Hepatocyte (in vitro differentiated cells): ENCODE data around the gene SPATA1. TPM values are rescaled to one million over a fixed set of nuclear protein-coding genes. Genes with fewer than 3 reads are reported as not detected.

Experiments used
- DNase-seq: peaks from one replicate; pipeline ENCODE4 v3.0.0-alpha.2; 2016; ENCODE audit warnings: low spot score
- H2AFZ ChIP-seq: fragments of 200-600 bp; sonication (generic); 2 replicates; pipeline ENCODE4 v1.6.0; 2016; ENCODE audit warnings: antibody characterized with exemption, mild to moderate bottlenecking
- H3K27ac ChIP-seq: fragments of 200-600 bp; sonication (generic); 2 replicates; pipeline ENCODE4 v1.5.1; 2016; ENCODE audit warnings: mild to moderate bottlenecking
- H3K27me3 ChIP-seq: fragments of 200-600 bp; sonication (generic); 2 replicates; pipeline ENCODE4 v1.6.1; 2016
- H3K36me3 ChIP-seq: fragments of 200-600 bp; sonication (generic); replicated peaks from 2 replicates; pipeline ENCODE4 v1.5.1; 2016; ENCODE audit warnings: low read depth; ENCODE audit not compliant: insufficient read depth
- H3K4me1 ChIP-seq: fragments of 200-600 bp; sonication (generic); 2 replicates; pipeline ENCODE4 v1.5.1; 2016; ENCODE audit warnings: mild to moderate bottlenecking, moderate library complexity; ENCODE audit not compliant: insufficient read depth
- H3K4me2 ChIP-seq: fragments of 200-600 bp; sonication (generic); 2 replicates; pipeline ENCODE4 v1.6.0; 2016
- H3K4me3 ChIP-seq: fragments of 200-600 bp; sonication (generic); 2 replicates; pipeline ENCODE4 v1.5.1; 2016; ENCODE audit warnings: mild to moderate bottlenecking
- H3K79me2 ChIP-seq: fragments of 200-600 bp; sonication (generic); 2 replicates; pipeline ENCODE4 v1.6.0; 2017; ENCODE audit warnings: mild to moderate bottlenecking
- H3K9me2 ChIP-seq: fragments of 200-600 bp; sonication (generic); replicated peaks from 2 replicates; pipeline ENCODE4 v1.6.0; 2017; ENCODE audit warnings: mild to moderate bottlenecking; ENCODE audit not compliant: insufficient read depth
- H3K9me3 ChIP-seq: fragments of 200-600 bp; sonication (generic); 2 replicates; pipeline ENCODE4 v1.5.1; 2016; ENCODE audit warnings: low read depth, mild to moderate bottlenecking
- H4K20me1 ChIP-seq: fragments of 200-600 bp; sonication (generic); 2 replicates; pipeline ENCODE4 v1.6.0; 2016; ENCODE audit warnings: mild to moderate bottlenecking; ENCODE audit not compliant: insufficient read depth, poor library complexity, severe bottlenecking
- EZH2 ChIP-seq: fragments of 200-600 bp; sonication (generic); IDR thresholded peaks from 2 replicates; pipeline ENCODE4 v1.6.1; 2016; ENCODE audit warnings: antibody characterized with exemption, mild to moderate bottlenecking, borderline replicate concordance
- EZH2phosphoT487 ChIP-seq: fragments of 200-600 bp; sonication (generic); IDR thresholded peaks from one replicate; pipeline ENCODE4 v1.6.1; 2018; ENCODE audit warnings: antibody characterized with exemption, mild to moderate bottlenecking, low read depth, moderate library complexity; ENCODE audit not compliant: unreplicated experiment, severe bottlenecking
- WGBS: methylation state at CpG from one replicate; pipeline ENCODE4 v1.1.6; 2016; ENCODE audit warnings: low lambda C conversion rate; ENCODE audit errors: missing lambda C conversion rate; 5-methylcytosine and 5-hydroxymethylcytosine counted together
- polyA plus RNA-seq: library from polyadenylated mRNA; unstranded; fragments of >200 nt; fragmentation: Nextera tagmentation; extraction: Ambion mirVana; gene quantifications from 2 replicates; pipeline ENCODE4 v1.2.1, GENCODE V29; 2016
- total RNA-seq: library from RNA; depleted of rRNA; stranded (reverse); fragments of >200 nt; gene quantifications from 2 replicates; pipeline ENCODE4 v1.2.3, GENCODE V29; 2014
- TF ChIP-seq, protein P1 (sequence below): fragments of 200-600 bp; sonication (generic); IDR thresholded peaks from 2 replicates; pipeline ENCODE4 v1.5.1; 2016; ENCODE audit warnings: antibody characterized with exemption, mild to moderate bottlenecking; ENCODE audit not compliant: poor library complexity

Gene SPATA1
- total and polyA plus RNA-seq, 2 experiments from 2014 or later = 0.70 to 0.90 TPM

DNA sequence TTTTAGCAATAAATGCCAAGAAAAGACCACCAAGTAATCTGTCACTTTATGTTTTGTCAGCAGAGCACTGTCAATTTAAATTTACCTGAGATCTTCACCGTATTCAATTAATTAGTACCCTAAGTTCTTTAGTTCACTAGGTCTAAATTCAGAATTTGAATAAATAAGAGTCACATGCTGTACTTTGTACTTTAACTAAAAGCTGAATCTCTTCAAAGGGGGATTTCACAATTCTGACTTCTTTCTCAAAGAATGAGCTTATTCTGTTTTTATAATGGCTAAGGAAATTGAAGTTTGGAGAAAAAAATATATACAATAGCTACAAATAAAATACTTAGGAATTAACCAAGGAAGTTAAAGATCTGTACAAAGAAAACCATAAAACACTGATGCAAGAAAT lies 2.3 kb downstream of the SPATA1 start:
- TF ChIP-seq EZH2phosphoT487 = no peak
- TF ChIP-seq EZH2 = no peak
- TF ChIP-seq, protein P1, sequence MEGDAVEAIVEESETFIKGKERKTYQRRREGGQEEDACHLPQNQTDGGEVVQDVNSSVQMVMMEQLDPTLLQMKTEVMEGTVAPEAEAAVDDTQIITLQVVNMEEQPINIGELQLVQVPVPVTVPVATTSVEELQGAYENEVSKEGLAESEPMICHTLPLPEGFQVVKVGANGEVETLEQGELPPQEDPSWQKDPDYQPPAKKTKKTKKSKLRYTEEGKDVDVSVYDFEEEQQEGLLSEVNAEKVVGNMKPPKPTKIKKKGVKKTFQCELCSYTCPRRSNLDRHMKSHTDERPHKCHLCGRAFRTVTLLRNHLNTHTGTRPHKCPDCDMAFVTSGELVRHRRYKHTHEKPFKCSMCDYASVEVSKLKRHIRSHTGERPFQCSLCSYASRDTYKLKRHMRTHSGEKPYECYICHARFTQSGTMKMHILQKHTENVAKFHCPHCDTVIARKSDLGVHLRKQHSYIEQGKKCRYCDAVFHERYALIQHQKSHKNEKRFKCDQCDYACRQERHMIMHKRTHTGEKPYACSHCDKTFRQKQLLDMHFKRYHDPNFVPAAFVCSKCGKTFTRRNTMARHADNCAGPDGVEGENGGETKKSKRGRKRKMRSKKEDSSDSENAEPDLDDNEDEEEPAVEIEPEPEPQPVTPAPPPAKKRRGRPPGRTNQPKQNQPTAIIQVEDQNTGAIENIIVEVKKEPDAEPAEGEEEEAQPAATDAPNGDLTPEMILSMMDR = no peak
- Histone ChIP-seq H3K4me2 (no peak overlapping the region), H3K9me3 (no peaks in the 10 kb centered on the region), H3K27me3 (no peaks in the 10 kb centered on the region), H3K4me1 (peaks cover 10% of the 10 kb centered on the region), H2AFZ (no peak overlapping the region), H3K79me2 (peaks cover 34% of the 10 kb centered on the region), H3K36me3 (no peaks in the 10 kb centered on the region), H4K20me1 (peaks cover 14% of the 10 kb centered on the region), H3K9me2 (no peaks in the 10 kb centered on the region), H3K4me3 (no peak overlapping the region), H3K27ac (no peak overlapping the region)
- DNase-seq = no peak
- 100% methylated on average over 1 of the region's 1 CpG for WGBS

DNA sequence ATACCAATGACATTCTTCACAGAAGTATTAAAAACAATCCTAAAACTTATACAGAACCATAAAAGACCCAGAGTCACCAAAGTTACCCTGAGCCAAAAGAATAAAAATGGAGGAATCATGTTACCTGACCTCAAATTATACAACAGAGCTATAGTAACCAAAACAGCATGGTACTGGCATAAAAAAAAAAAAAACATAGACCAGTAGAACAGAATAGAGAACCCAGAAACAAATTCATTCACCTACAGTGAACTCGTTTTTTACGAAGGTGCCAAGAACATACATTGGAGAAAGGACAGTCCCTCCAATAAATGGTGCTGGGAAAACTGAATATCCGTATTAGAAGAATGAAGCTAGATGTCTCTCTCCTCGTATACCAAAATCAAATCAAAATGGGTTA lies 2.8 kb downstream of the SPATA1 start:
- no peak overlapping the region for H3K4me2 ChIP-seq
- no peak overlapping the region for H3K27ac ChIP-seq
- H2AFZ ChIP-seq = no peak overlapping the region
- no peak for DNase-seq
- peaks cover 28% of the 10 kb centered on the region for H3K79me2 ChIP-seq
- peaks cover 5% of the 10 kb centered on the region for H3K4me1 ChIP-seq
- no peak overlapping the region for H3K4me3 ChIP-seq
- peaks cover 9% of the 10 kb centered on the region for H4K20me1 ChIP-seq
- H3K27me3 ChIP-seq = no peaks in the 10 kb centered on the region
- TF ChIP-seq, protein P1 = no peak
- TF ChIP-seq EZH2 = no peak
- no peak for TF ChIP-seq EZH2phosphoT487
- 100% methylated on average over 4 of the region's 4 CpGs for WGBS
- no peaks in the 10 kb centered on the region for H3K9me3 ChIP-seq
- H3K9me2 ChIP-seq = no peaks in the 10 kb centered on the region
- H3K36me3 ChIP-seq = no peaks in the 10 kb centered on the region

DNA sequence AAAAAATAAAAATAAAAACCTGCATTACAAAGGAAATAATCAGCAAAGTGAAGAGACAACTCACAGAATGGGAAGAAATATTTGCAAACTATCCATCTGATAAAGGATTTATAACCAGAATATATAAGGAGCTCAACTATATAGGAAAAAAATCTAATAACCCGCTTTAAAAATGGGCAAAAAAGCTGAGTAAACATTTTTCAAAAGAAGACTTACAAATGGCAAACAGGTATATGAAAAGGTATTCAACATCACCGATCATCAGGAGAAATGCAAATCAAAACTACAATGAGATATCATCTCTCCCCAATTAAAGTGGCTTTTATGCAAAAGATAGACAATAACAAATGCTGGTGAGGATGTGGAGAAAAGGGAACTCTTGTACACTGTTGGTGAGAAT lies 4.0 kb downstream of the SPATA1 start:
- 67% methylated on average over 2 of the region's 2 CpGs for WGBS
- no peaks in the 10 kb centered on the region for H3K27me3 ChIP-seq
- no peaks in the 10 kb centered on the region for H4K20me1 ChIP-seq
- peaks cover 17% of the 10 kb centered on the region for H3K79me2 ChIP-seq
- no peaks in the 10 kb centered on the region for H3K4me1 ChIP-seq
- H3K27ac ChIP-seq = no peak overlapping the region
- DNase-seq = no peak
- no peaks in the 10 kb centered on the region for H3K9me3 ChIP-seq
- H3K4me3 ChIP-seq = no peak overlapping the region
- no peaks in the 10 kb centered on the region for H3K9me2 ChIP-seq
- H3K4me2 ChIP-seq = no peak overlapping the region
- H3K36me3 ChIP-seq = no peaks in the 10 kb centered on the region
- TF ChIP-seq, protein P1 = no peak
- TF ChIP-seq EZH2 (no peak), EZH2phosphoT487 (no peak)
- H2AFZ ChIP-seq = no peak overlapping the region

DNA sequence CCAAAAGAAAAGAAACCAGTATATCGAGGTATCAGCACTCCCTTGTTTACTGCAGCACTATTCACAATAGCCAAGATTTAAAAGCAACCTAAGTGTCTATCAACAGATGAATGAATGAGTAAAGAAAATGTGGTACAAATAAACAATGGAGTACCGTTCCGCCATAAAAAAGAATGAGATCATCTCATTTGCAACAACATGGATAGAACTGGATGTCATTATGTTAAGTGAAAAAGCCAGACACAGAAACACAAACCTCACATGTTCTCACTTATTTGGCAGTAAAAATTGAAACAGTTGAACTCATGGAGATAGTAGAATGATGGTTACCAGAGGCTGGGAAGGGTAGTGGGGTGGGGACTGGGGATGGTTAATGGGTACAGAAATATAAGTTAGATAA lies 4.5 kb downstream of the SPATA1 start:
- DNase-seq = no peak
- TF ChIP-seq EZH2phosphoT487 (no peak), EZH2 (no peak)
- TF ChIP-seq, protein P1 = no peak
- Histone ChIP-seq H3K4me2 (no peak overlapping the region), H3K27me3 (no peaks in the 10 kb centered on the region), H3K9me2 (no peaks in the 10 kb centered on the region), H3K27ac (no peak overlapping the region), H3K4me1 (no peaks in the 10 kb centered on the region), H3K79me2 (peaks cover 14% of the 10 kb centered on the region), H3K9me3 (no peaks in the 10 kb centered on the region), H3K36me3 (no peaks in the 10 kb centered on the region), H4K20me1 (no peaks in the 10 kb centered on the region), H3K4me3 (no peak overlapping the region), H2AFZ (no peak overlapping the region)
- WGBS = 67% methylated on average over 3 of the region's 3 CpGs
